Stimulated activated CD4-positive, alpha-beta T cell treated with anti-CD3 and anti-CD28 coated beads, Interleukin-2, amount 100 ng/mL, for 4 hours (primary cell): ENCODE measurements around the gene PRLR.
"Not testable (repeated sequence)": the region's sequence is repeated elsewhere in the genome, so short reads cannot be mapped to it uniquely, and the experiment has no call there.

Source experiments
- DNase-seq: peaks from one replicate; pipeline ENCODE4 v3.0.0-alpha.2; 2020; ENCODE audit warnings: low read depth

PRLR gene

DNA sequence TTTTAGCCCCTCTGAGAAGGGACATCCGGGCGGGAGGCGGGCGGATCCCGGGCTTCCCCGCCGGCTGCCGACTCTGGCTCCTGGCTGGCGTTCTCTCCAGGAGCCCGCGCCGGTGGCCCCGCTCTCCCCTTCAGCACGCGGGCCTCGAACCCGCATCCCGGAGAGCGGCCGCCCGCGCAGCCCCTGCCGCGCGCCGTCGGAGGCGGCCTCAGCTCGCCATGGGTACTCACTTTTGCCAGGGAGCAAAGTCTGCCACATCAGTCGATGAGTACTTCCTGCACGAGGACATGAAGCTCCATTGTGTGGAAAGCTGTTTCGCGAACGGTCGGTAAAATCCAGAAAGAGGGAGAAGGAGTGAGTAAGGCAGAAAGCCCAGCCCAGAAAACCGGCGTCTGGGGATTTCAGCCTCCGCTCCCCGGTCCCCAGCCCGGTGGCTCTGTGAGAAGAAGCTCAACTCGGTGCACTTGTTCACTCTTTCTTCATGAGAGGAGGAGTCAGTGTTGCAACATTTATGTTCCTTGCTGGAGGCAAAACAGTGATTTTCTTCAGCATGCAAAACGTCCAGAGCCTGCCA, at the start of gene PRLR:
Gene PRLR (minus strand): TSS at position 450 of the 574 bp plus-strand sequence. CDS start 140,867 bp downstream, outside the sequence.
- no peak for DNase-seq

DNA sequence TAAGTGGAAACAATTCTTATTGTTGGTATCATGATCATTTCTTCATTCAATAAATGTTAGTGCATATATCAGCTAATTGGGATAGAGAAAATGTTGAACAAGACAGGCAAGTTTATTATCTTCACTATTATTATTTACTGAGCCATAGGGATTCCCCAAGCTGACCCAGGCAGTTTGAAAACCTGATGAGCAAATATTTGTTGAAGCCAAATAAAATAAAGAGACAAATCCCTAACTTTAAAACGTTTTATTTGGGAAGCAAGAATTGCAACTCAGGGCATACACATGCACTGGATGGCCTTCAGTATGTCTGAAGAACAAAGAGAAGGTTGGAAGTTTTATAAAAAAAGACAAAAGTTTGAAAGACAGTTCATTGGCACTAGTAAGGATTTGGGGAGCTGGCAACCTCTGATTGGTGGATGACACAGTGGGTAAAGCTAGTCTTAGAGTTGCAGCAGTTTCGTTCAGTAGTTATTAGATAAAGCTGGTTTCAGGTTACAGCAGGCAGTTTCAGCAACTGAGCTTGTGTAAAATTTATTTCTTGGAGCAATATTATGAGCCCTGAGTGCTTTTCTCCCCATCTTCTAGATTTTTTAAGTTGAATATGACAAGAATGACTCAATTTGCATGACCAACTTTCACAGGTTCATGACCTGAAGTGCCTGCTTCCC, 44.7 kb upstream of the PRLR start:
- DNase-seq, result no peak

DNA sequence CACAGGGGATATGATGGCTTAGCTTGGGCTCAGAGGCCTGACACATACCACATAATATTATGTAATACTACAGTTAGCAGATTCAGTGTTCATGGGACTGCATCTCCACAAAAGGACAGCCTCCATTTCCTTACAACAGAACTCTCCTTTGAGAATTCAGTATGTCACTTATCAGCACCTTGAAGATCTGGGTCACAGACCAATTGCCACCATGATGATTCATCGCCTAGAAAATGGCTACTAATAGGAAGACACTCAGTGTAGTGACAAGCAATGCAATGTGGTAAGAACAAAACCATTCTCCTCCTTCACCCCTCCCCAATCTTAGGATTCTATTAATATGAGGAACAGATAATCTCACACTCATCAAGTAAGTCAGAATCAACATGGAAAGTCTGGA, 38.7 kb upstream of the PRLR start:
- no peak for DNase-seq

DNA sequence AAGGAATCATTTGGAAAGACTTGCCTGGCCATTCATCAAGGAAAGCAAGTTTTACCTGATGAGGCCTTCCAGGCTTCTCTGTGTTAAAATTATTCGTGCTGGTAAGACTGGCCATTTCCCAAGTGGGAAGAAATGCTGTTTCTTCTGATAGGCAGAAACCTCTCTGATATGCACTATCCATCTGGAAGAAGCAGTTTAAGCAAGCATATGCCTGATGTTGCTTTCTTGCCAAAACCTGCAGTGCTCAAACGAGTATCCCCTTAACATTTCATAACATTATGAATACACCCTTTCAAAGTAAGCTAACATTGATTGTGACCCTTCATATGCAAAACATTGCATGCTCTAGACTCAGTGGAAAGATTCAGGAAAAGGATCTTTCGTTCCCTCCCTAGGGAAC, 36.0 kb upstream of the PRLR start:
- DNase-seq, result no peak

DNA sequence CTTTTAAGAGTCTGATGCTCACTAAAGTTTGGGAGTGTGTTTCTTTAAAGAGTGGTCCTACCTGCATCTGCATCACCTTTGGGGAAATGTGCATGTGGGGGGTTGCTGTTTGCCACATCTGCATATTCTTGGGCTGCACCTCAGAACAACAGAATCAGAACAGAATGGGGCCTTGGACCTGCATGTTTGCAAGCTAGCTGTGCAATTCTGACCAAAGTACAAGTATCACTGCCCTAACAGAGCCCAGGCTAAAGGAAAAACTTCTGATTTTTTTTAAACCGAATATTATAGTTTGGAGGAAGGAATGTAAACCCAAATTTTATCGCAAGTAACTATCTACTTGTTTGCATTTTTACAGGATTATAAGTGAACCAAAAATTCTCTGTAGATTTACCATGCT, 34.2 kb upstream of the PRLR start:
- no peak for DNase-seq

DNA sequence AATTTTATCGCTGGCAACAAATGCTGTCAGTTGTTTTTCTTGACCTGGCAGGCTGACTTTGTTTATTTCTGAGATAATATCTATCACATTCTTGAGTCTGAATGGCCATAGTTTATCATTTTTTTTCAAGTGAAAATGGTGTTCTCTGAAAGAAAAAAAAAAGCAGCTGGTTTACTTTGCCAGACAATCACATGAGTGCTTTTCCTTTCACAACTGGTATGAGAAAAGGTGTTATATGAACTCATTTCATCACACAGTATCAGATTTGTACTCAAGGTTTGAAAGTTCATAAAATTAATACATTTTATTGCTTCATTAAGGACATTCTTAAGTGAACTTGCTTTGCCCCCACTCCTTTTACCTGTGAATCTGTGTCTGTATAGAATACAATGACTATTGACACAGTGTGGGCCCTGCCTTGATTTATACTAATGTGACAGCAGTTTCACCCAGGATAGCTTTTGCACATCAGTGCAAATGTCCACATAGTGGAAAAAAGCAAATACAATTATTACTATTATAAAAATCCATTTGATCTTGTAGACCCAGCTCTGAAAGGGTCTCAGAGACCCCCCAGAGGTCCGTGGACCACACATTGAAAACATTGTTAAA, 33.1 kb upstream of the PRLR start:
- DNase-seq, result no peak

DNA sequence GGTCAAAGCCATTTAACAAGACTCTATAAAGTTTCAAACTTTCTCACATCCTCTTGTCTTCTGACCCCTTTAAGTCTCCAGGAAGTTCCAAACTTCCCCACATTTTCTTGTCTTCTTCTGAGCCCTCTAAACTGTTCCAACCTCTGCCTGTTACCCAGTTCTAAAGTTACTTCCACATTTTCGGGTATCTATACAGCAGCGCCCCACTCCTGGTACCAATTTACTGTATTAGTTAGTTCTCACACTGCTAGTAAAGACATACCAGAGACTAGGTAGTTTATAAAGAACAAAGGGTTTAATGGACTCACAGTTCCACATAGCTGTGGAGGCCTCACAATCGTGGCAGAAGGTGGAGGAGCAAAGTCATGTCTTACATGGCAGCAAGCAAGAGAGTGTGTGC, 23.3 kb upstream of the PRLR start:
- no peak for DNase-seq

DNA sequence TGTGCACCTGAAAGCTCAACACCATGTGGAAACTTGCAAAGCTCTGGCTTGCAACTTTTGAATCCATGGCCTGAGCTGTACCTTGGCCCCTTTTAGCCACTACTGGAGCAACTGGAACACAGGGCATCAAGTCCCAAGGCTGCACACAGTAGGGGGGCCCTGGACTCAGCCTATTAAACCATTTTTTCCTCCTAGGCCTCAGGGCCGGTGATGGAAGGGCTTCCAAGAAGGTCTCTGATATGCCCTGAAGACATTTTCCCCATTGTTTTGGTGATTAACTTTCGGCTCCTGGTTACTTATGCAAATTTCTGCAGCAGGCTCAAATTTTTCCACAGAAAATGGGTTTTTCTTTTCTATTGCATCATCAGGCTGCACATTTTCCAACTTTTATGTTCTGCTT, 22.7 kb upstream of the PRLR start:
- no peak for DNase-seq

DNA sequence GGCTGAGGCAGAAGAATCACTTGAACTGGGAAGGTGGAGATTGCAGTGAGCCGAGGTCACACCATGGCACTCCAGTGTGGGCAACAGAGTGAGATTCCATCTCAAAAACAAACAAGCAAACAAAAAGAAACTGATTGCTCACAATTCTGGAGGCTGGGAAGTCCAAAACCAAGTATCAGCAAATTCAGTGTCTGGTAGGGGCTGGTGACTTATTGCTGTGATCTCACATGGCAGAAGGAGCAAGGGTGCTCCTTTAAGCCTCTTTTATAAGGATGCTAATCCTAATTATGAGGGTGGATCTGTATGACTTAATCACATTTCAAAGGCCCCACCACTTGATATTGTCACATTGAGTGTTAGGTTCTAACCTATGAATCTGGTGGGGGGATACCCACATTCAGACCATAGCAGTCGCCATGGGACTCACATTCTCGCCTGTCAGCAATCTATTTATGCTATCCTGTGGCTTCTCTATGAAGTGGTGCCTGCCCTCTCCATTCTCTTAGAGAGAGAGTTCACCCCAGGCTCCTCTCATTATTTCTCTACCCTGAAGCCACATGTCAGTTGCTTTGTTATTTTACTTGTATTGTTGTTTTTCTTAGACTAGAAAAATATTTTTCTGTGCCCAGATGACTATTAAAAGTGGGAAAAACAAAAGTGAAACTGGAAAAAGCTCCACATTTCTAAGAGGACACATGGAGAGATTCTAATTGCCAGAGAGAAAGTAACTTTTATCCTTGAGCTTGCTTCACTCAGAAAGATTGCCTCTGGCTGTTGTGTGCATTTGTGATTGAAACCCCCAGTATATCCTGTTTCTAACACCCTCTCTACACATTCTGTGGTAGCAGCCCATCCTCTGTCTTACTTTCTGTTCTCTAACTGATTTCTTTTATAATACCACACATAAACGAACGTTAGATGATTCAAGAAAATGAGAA, 18.8 kb upstream of the PRLR start:
- no peak for DNase-seq

DNA sequence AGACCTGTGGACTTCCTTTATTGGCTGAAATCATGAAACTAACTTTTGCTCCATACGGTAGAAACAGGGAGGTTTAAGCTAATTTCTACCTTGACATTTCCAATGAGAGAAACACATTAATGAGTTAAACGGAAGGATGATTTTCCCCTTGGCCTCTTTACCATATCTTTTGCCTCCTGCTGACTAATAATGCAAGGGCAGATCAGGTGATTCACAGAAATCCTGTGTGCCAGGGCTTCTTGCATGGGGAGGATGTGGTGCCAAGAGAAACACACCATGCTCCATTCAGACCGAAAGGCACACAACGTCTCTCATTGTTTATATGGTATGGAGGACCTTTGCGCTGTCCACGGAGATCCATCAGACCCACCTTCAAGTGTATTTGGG, 17.4 kb upstream of the PRLR start:
- DNase-seq, result no peak

DNA sequence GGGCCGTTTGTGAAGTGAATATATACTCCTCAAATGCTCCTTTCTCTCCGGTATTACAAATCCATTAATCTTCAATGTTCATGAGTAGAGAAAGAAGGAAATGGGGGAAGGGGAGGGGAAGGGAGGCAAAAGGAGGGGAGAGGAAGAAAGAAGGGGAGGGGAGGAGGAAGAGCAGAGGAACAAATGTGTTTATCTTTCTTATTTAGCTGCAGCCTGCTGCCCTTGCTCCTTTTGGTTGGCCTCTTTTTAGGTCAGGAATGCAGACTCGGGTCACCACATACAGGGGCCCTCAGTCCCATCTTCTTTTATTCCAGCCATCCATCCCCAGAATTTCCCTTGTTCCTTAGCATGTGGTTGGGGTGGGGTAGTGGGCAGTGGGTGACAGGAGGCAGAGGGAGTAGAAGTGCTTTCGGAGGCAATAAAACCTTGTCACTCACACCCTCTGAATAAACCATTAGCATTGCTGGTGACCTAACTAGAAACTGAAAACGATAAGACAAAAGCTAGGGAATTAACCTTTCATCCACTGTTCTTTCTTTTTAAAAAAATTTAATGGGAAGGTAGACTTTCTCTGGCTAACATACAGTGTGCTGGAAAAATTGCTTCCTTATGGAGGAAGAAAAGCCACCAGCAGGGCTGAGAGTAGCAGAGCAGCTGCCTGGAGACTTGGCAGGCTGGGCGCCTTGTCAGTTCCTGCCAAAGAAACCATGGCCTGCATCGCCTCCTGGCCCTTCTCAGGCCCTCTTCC, 16.8 kb upstream of the PRLR start:
- DNase-seq, result no peak

DNA sequence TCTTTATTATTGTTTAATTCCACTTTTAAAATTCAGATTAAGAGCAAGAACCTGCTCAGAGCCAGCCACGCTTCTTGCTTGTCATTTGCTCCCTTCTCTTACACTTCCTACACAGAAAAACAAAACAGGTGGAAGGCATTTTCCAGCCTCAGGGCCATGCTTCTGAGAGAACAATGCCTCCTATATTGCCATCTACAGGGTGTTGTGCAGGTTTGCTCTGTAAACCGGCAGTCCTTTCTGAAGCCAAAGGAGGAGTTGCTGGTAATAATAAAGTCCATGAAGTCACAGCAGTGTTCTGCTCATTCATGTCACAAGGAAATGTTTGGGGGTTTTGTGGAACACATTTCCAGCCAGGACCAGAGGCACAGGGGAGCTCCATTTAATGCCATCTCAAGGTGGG, 16.1 kb upstream of the PRLR start:
- DNase-seq, result no peak

DNA sequence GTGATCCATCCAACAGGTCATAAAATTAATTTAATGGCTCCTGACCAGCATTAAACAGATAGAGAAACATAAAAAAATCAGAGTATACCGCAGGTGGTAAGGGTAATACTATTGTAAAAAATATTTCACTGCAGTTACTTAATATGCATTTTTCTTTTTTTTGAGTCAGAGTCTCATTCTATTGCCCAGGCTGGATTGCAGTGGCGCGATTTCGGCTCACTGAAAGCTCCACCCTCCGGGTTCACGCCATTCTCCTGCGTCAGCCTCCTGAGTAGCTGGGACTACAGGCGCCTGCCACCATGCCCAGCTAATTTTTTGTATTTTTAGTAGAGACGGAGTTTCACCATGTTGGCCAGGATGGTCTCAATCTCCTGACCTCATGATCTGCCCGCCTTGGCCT, 15.1 kb upstream of the PRLR start:
- not testable (repeated sequence) for DNase-seq

DNA sequence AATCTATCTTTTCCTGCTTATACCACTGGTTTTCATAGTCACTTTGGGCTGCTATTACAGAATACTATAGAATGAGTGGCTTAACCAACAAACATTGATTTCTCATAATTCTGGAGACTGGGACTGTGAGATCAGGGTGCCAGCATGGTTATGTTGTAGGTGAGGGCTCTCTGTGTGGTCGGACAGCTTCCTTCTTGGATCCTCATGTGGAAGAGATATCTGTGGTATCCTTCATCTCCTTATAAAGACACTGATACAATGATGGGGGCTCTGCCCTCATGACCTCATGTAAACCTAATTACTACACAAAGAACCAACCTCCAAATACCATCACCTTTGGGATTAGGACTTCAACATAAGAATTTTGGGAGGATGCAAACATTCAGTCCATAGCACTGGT, 13.9 kb upstream of the PRLR start:
- no peak for DNase-seq

DNA sequence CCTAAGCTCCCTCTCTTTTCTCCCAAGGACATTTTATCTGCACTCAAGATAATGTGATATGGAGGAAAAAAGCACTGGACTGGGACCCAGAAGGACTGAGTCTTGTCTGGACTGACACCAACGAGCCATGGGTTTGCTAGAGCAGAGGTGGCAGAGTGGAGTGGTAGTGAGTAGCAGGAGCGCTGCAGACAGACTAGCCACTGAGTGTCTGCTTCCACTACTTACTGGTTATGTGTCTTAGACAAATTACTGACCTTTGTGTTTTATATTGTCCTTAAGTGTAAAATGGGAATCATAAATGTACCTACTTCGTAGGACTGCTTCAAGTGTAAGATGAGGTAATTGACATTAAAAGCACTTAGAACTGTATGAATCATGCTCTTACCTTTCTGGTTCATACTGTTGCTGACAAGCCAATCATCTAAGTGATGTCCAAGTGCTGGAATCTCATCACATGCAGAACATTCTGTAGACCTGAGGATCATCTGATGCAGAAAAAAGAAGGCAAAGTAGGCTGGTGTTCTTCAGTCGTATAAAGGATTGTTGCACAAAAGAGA, 12.5 kb upstream of the PRLR start:
- DNase-seq, result no peak

DNA sequence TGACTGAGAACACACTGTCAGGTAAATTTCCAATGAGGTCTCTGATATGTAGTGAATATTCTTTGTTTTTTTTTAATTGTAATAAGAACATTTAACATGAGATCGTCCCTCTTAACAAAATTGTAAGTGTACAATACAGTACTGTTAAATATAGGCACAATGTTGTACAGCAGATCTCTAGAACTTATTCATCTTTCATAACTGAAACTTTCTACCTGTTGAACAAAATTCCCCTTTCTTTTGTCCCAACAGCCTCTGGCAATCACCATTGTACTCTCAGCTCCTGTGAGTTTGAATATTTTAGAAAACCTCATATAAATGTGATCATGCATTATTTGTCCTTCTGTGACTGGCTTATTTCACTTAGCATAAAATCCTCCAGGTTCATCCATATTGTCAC, 10.6 kb upstream of the PRLR start:
- no peak for DNase-seq

DNA sequence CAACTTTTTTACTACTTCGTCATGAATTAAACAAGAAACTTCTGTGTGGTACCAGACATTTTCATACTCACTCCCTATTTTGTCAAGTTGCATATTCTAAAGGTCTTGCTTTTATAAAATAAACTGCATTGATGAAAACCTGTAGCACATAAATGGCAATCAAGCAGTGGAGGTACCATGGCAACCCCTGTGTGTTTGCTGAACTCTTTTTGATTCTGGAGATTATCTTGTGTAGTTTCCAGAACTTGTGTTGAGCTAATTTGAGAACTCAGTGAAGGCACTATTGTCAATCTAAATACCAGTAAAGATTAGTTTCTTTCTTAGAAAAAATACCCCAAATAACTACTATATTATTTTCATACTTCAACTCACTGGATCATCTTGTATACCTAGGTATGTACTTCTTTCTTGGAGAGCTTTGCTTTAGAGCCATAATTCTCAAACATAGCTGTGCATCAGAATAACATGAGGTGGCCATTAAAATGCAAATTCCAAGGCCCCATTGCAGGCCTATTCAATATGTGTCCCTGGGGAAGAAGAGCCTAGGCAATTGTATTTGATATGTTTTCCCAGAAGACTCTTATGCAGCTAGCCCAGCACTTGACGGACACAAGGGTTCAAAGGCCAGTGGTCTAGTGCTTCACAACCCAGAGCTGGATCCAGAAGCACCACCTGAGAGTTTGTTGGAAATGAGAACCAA, 9.8 kb upstream of the PRLR start:
- DNase-seq, result no peak

DNA sequence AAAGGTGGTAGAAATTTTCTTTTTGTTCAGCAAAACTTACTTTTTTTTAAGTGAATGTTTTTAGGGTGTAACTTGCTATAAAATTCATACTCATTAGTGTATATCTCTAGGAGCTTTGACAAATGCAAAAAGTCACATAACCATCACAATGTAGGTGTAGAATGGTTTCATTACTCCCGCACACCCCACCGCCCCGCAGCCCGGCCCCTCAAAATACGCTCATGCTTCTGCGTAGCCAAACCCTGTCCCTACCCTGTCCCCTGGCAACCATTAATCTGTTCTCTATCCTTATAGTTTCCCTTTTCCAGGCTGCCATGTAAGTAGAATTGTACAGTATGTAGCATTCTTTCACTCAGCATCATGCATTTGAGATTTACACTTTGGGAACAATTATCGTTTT, 9.2 kb upstream of the PRLR start:
- no peak for DNase-seq

DNA sequence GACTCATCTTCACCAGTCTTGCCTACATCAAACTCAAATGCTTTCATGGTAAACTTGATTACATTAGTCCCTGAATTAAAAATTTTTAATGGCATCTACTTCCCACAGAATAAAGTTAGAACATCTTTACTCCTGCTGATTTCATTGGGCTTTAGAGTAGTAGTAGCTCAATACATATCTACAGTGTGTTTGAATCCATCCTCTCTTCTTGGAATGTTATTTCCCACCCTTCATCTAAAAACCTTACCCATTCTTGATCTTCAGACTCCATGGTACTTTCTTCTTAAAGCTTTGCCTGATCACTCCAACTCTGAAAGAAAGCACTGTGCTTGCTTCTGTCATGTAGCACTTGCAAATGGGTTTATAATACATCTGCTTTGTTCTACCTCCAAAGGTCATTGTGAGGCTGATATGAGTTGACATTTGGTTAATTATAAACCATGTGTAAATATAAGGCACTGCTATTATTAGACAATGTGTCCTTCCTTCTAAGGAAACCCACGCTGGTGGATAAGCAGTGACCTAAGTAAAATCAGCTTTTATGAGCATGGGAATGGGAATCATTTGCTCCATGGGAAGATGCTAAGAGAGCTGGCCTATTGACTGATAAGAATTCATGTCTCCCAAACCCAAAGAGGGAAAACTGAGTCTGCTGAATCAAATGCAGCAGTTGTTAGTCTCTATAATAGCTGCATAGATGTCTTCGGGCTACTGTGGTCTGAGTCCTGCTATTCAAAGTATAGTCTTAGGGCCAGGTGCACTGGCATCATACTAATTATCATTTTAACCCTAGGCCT, 7.5 kb upstream of the PRLR start:
- DNase-seq, result no peak

DNA sequence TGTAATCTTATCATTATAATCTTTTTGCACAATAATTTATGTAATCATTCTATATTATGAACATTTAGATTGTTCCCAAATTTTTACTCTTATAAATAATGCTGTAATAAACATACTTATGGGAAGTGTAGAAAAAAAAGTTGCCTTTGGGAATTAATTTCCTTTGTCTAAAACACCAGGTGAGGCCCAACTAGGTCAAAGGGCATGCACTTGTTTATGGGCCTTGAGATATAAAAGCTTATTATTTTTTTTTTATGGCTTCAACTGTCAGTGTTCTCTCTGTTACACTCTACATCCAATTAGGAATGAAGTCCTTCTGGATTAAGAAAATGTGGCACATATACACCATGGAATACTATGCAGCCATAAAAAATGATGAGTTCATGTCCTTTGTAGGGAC, 6.5 kb upstream of the PRLR start:
- no peak for DNase-seq
